Lung microvascular endothelial cell (primary cell): ENCODE measurements around the gene CCDC159. TPM values are rescaled to one million over a fixed set of nuclear protein-coding genes. Genes with fewer than 3 reads are reported as not detected.
"Not testable (repeated sequence)": the region's sequence is repeated elsewhere in the genome, so short reads cannot be mapped to it uniquely, and the experiment has no call there.

Experiments
- DNase-seq, 2 donors: peaks; one replicate each; pipeline versions ENCODE4 v3.0.0 to v3.0.0-alpha.2; 2010; ENCODE audit warnings: low read depth in 2 of 2
- total RNA-seq: library from RNA; depleted of rRNA; stranded (reverse); fragments of >200 nt; gene quantifications from 2 replicates; pipeline ENCODE4 v1.2.1, GENCODE V29; 2014

The CCDC159 gene
- total RNA-seq, 1 donor from 2014 or later: 6.2 TPM

DNA sequence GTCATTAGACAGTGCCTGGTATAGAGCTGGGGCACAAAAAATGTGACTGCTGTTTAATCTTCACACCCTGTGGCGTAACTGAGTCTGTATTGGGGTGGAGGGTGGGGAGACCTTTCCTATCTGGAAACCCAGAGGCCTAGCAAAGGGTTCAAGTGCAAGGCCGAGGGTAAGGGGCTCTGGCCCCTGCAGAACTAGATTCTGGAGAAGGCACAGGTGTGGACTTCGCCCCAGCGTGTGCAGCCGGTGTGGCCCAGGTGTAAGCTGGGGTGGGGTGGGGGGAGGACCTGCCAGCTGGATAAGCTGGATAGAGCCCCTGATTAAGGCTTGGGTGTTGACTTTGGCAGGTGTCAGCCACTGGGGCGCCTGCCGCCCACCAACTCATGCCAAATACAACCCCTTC lies 8.2 kb upstream of the CCDC159 start:
- DNase-seq: no peak

- DNase-seq: no peak
These were observed 7.6 kb upstream of the CCDC159 start for GRCh38 chr19:11338569-11339253.

DNA sequence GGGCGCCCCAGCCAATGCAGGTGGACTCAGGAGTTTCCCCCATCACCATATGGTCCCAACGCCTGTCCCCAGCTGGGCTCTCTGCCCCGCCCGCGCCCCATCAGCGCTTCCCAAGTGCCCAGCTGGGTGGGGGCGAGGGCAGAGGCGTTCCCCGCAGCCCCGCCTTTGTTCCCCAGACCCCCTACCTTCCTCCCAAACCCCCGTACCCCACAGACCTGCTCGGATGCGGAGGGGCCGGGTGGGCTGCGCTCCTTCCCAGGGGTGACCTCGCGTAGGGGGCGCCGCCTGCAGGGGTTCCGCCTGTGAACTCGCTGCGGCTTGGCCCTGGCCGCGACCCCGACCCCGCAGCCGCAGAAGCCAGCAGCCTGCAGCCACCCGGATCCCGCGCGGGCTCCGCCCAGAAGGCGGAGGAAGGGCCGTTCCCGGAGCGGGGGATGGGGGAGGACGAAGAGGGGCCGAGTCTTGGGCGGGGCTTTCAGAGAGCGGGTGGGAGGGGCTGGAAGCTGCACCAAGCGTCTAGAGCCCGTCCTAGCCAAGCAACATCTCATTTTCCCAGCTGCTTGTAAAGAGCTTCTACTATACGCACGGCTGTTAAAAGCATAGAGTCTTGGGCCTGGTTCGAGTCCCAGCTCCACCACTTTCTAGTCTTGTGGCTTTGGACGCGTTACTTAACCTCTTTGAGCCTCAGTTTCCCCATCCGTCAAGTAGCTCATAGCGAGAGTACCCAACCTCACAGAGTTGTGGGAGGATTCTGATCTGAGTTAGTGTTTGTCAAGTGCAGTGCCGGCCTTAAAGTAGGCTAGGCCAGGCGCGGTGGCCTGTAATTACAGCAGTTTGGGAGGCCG lies 6.8 kb upstream of the CCDC159 start, which contains the start of gene RAB3D:
Gene RAB3D, minus strand, starts transcription at position 404 of the 845 bp plus-strand sequence. CDS start 2,258 bp downstream, outside the sequence.
- peak; percentile 83 to 84 for DNase-seq

DNA sequence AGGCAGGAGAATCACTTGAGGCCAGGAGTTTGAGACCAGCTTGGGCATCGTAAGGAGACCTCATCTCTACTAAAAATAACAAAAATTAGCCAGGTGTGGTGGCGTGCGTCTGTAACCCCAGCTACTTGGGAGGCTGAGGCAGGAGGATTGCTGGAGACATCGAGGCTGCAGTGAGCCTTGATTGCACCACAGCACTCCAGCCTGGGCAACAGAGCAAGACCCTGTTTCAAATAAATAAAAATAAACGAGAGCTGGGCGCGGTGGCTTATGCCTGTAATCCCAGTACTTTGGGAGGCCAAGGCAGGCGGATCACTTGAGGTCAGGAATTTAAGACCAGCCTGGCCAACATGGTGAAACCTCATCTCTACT lies 6.2 kb upstream of the CCDC159 start:
- DNase-seq: not testable (repeated sequence)

GRCh38 chr19:11342429-11342828 lies 3.9 kb upstream of the CCDC159 start:
- no peak for DNase-seq

DNA sequence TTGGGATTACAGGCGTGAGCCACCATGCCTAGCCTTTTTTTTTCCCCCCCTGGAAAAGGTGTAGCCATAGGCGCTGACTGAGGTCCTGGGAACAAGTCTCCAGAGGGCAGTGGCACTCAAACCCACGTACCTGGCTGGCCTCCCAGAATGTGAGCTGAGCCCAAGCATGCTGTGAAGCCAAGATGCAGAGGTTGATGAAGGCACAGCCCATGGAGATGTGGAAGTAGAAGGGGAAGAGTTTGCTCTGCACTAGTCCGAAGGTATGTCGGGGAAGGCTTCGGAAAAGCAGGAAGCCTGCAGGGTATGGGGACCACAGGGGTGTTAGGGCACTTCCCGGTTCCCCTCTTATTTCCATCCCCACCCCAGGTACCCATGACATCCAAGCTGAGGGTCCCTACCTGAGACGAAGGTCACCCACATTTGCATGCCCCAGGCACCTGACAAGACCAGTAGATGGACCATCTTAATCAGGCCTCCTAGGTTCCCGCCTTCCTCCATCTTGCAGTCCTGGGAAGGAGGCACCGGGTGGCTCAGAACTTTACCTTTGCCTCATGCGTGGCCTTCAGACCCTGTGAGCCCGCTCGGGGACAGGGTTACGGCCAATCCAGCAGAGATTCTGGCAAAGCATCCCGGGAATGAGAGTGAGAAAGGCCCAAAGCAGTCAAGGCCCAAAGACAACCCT lies 1.1 kb upstream of the CCDC159 start:
- no peak for DNase-seq

- DNase-seq: no peak
These were observed 1.3 kb downstream of the CCDC159 start for GRCh38 chr19:11347546-11348039.

GRCh38 chr19:11349171-11349570 lies 2.9 kb downstream of the CCDC159 start:
- no peak for DNase-seq

DNA sequence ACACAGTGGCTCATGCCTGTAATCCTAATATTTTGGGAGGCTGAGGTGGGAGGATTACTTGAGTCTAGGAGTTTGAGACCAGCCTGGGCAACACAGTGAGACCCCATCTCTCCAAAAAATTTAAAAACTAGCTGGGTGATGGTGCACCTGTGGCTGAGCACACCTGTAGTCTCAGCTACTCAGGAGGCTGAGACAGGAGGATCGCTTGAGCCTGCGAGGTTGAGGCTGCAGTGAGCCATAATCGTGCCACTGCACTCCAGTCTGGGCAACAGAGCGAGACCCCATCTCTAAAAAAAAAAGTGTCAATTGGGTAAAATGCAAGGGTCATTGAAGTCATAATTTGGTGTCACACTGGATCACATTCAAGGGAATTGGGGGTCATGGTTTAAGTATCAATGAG lies 7.8 kb downstream of the CCDC159 start:
- not testable (repeated sequence) for DNase-seq

GRCh38 chr19:11355160-11356073 lies 9.1 kb downstream of the CCDC159 start, which contains the start of gene PLPPR2:
Gene PLPPR2 (plus strand): TSS chr19:11355432. CDS start chr19:11357674, 2,242 bp downstream.
- peak; percentile 89 for DNase-seq

DNA sequence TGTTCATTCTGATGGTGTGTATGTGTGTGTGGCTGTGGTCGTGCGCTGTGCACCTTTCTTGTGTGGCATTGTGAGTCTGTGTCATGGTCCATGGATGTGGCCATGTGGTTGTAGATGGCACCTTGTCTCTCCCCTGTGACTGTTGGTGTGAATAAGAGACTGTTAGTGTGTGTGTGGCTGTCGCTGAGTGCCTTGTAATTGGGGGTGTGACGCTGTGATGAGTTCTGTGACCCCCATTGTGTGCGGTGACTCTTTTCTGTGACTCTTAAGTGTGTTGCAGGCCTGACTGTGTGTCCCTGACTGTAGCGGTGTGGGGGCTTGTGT lies 9.7 kb downstream of the CCDC159 start:
- no peak for DNase-seq

DNA sequence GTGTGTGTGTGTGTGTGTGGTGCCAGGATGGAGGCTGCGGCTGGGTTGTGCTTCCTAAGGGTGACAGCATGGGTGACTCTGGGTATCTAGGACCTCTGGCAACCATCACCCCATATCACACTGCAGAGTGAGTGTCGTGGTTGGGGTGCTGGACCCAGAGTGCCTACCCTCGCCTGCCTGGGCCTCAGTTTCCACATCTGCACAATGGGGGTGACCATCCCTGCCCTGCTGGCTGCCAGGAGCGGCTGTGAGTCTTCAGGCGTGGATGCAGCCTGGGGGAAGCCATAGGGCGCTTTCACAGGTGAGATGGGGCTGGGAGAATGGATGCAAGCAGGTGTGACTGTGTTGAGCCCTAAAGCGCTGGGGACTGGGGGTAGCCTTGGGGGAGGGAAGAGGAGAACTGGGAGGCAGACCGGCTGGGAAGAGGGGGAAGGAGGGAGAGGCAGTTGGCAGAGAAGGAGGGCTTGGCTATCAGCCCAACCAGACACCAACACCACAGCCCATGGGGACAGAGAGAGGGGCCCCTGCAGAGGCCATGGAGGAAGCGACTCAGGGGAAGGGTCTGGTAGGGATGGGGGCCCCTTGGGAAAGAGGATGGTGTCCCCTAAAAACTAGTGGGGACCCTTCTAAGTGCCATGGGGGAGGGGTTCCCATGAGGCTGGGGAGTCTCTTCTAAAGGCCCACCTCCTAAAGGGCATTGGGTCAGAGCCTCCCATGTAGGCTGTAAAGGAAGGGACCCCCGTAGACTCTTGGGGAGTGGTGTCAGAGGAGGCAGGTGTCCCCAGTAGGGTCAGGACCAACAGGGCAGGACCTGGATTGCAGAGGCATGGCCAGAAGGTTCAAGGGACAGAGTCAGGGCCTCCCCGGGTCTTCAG lies 10.6 kb downstream of the CCDC159 start:
- no peak for DNase-seq

DNA sequence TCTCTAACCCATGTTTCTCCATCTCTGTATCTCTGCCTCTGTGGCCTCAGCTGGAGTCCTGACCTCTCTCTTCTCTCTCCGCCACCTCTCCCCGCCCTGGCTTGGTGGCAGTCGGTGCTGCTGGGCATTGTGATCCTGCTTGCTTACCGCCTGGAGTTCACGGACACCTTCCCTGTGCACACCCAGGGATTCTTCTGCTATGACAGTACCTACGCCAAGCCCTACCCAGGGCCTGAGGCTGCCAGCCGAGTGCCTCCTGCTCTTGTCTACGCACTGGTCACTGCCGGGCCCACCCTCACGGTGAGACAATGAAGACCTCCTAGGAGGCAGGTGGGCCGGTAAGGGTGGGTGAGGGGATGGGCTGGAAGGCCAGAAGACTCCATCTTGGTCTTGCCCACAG lies 13.1 kb downstream of the CCDC159 start:
- DNase-seq: no peak

GRCh38 chr19:11361037-11361770 lies 14.9 kb downstream of the CCDC159 start:
- DNase-seq: peak in 1 of 2 donors; percentile 72

DNA sequence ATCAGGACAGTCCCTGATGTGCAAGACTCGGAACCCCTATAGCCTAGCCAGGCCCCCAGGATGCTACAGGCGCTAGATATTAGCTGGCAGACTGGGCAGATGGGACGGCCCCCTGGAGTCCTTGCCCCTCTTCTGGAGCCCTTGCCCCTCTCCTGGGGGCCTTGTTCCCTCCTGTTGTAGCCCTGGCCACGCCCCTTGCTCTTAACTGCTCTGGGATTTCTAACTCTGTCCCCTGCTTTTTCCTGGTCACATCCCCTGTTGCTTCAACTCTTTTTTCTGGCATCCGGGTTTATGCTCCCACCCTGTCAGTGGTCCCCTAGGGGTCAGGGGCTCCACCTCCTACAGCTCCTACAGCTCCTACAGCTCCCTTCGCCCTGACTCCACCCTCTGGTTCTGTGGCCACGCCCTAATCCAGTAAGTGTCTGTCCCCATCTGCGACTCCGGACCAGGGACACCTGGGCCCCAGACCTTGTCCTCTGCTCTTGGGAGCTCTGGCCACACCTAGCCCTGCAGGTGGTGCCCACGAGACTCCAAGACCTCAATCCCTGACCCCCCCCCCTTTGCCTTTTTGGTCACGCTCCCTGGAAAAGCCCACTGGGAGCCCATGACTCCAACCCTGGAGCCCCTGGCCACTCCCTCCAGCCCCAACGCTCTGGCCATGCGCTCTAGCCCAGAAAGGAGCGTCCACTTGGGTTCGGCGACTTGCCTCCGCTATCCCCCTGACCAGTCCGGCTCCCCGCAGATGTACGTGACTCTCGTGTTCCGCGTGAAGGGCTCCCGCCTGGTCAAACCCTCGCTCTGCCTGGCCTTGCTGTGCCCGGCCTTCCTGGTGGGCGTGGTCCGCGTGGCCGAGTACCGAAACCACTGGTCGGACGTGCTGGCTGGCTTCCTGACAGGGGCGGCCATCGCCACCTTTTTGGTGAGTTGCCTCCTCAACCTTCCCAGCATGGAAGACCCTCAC lies 15.7 kb downstream of the CCDC159 start:
- no peak for DNase-seq

- DNase-seq: no peak
These were observed 17.6 kb downstream of the CCDC159 start for GRCh38 chr19:11363881-11364280.

GRCh38 chr19:11364296-11364904 lies 18.1 kb downstream of the CCDC159 start:
- DNase-seq: no peak

DNA sequence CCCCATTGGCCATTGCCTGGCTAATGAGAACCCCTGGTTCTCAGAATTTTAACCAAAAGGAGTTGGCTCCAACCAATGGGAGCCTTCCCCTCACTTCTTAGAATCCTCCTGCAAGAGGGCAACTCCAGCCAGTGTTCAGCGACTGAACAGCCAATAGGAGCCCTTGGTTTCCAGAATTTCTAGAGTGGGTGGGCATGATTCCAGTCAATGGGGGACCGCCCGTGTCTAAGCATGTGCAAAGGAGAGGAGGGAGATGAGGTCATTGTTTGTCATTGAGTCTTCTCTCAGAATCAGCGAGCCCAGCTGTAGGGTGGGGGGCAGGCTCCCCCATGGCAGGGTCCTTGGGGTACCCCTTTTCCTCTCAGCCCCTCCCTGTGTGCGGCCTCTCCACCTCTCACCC lies 18.6 kb downstream of the CCDC159 start:
- DNase-seq: no peak
